Right lobe of liver (tissue), 6 donors: Measurements from ENCODE around the gene FBXO7. TPM values are rescaled to one million over a fixed set of nuclear protein-coding genes. Genes with fewer than 3 reads are reported as not detected.

Source experiments
- ATAC-seq, 4 donors: fragments of 200-7000 bp; cut with Tn5 transposase; one replicate each; pipeline ENCODE4 v1.9.1; 2020; ENCODE audit warnings: mild to moderate bottlenecking in 4 of 4, moderate library complexity in 4 of 4
- DNase-seq, 3 donors: peaks; one replicate each; pipeline ENCODE4 v3.0.0-alpha.2; 2020
- H3K27ac ChIP-seq, 3 donors: fragments of 200-600 bp; one replicate each; pipeline ENCODE4 v1.8.0; 2022
- H3K27me3 ChIP-seq, 2 donors: fragments of 200-600 bp; one replicate each; pipeline ENCODE4 v1.8.0; 2022
- H3K36me3 ChIP-seq, 4 donors: fragments of 200-600 bp; sonication (generic) in 1 of 4; one replicate each; pipeline versions ENCODE4 v1.5.1 to v1.8.0; 2017 to 2022; ENCODE audit warnings: control low read depth in 1 of 4
- H3K4me1 ChIP-seq, 4 donors: fragments of 200-600 bp; sonication (generic) in 1 of 4; one replicate each; pipeline versions ENCODE4 v1.5.1 to v1.8.0; 2017 to 2022; ENCODE audit warnings: control low read depth in 1 of 4
- H3K4me3 ChIP-seq, 3 donors: fragments of 200-600 bp; one replicate each; pipeline ENCODE4 v1.8.0; 2022
- H3K9me3 ChIP-seq, 4 donors: fragments of 200-600 bp; sonication (generic) in 1 of 4; one replicate each; pipeline versions ENCODE4 v1.5.1 to v1.8.0; 2017 to 2022; ENCODE audit warnings: control low read depth in 1 of 4
- POLR2A ChIP-seq: fragments of 450-650 bp; IDR thresholded peaks from one replicate; pipeline ENCODE4 v1.6.1; 2017; ENCODE audit warnings: antibody characterized with exemption, mild to moderate bottlenecking
- WGBS: methylation state at CpG from one replicate; pipeline ENCODE4 v1.1.6; 2018; ENCODE audit warnings: low coverage, low lambda C conversion rate; ENCODE audit not compliant: insufficient coverage; ENCODE audit errors: missing lambda C conversion rate; 5-methylcytosine and 5-hydroxymethylcytosine counted together
- intact Hi-C, 2 donors: fragments of 100-400 bp; cut with DNase I; formaldehyde crosslinking; loops; one replicate each; pipeline versions ENCODE4 v1.11.2 to v1.14.1; 2022
- total RNA-seq, 6 experiments: library from RNA; depleted of rRNA in 2 of 6; stranded (reverse); fragments of >200 nt in 2 of 6; fragmentation: NEBNext Ultra II Directional in 3 of 6; extraction: Animal tissue kit (Norgen Biotek cat#: 25700) in 3 of 6; gene quantifications; one replicate each; pipeline versions ENCODE4 v1.1.0 to v1.2.4, GENCODE V29; 2016 to 2023
- TF ChIP-seq, protein P1 (sequence below), 4 donors: fragments of 200-600 bp in 3 of 4; fragments of 450-650 bp in 1 of 4; IDR thresholded peaks; one replicate each; pipeline versions ENCODE4 v1.5.1 to v1.8.0; 2016 to 2022; ENCODE audit warnings: antibody characterized with exemption in 4 of 4, mild to moderate bottlenecking in 2 of 4
- donor health status: DM: no; HTN: yes; CAD: no.
- donor health status: DM: no; HTN: no; CAD: no.
- donor health status: DM: no; HTN: no; CAD: no.
- donor health status: DM: no; HTN: yes; CAD: no.
- donor health status: DM: no; HTN: yes; CAD: no.

Gene FBXO7
- total RNA-seq, 6 experiments from 2014 or later, result 37.7 to 100 (median 52.5) TPM

DNA sequence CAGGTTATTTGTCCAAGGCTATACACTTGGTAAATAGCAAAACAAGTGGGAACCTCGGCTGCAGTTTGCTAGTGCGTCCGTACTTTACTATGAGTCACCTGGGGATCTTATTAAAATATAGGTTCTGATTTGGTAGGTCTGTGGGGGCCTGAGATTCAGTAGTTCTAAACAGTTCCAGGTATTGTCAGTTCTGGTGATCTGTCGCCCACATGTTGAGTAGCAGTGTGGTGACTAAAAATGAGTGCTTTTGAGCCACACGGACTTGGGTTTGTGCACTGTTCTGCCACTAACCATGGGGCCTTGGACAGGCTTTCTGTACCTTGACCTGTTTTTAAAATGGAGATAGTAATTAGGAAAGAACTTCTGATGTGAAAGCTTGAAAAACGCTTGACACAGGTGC lies 15.7 kb downstream of the FBXO7 start:
- TF ChIP-seq POLR2A, result no peak
- TF ChIP-seq, protein P1, sequence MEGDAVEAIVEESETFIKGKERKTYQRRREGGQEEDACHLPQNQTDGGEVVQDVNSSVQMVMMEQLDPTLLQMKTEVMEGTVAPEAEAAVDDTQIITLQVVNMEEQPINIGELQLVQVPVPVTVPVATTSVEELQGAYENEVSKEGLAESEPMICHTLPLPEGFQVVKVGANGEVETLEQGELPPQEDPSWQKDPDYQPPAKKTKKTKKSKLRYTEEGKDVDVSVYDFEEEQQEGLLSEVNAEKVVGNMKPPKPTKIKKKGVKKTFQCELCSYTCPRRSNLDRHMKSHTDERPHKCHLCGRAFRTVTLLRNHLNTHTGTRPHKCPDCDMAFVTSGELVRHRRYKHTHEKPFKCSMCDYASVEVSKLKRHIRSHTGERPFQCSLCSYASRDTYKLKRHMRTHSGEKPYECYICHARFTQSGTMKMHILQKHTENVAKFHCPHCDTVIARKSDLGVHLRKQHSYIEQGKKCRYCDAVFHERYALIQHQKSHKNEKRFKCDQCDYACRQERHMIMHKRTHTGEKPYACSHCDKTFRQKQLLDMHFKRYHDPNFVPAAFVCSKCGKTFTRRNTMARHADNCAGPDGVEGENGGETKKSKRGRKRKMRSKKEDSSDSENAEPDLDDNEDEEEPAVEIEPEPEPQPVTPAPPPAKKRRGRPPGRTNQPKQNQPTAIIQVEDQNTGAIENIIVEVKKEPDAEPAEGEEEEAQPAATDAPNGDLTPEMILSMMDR (IDR thresholded peaks at IDR 0.05), result no peak
- no peak overlapping the region for H3K27ac ChIP-seq
- intact Hi-C loops, result no loop called here
- no peaks in the 10 kb centered on the region for H3K9me3 ChIP-seq
- no peaks in the 10 kb centered on the region for H3K27me3 ChIP-seq
- peaks cover 4 to 98% (median 28%) of the 10 kb centered on the region in 4 donors for H3K36me3 ChIP-seq
- DNase-seq (no peak), ATAC-seq (no peak)
- H3K4me3 ChIP-seq, result no peak overlapping the region
- H3K4me1 ChIP-seq, result peaks cover 0 to 13% (median 6%) of the 10 kb centered on the region in 4 donors
- WGBS, result 88% methylated on average over 6 of the region's 6 CpGs

DNA sequence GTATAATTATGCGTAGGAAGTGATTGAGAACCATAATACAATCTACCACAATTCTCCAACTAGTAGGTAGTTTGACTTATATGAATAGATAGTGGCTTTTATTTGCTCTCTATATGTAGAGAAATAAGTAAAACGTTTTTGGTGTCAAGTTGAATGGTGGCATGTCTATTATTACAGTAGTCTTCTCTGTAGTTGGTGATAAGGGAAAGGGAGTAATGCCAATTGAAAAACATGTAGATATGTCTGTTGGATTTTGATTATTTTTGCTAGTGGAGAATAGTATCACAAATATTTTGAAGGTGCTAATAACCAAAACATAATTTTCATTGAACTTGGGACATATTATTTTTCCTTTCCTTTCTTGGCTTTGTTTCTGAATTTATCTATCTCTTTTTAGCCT lies 17.5 kb downstream of the FBXO7 start:
- ATAC-seq (no peak), DNase-seq (no peak)
- no peak overlapping the region for H3K4me3 ChIP-seq
- intact Hi-C loops, result no loop called here
- TF ChIP-seq, protein P1 (IDR thresholded peaks at IDR 0.05), result no peak
- no peak for TF ChIP-seq POLR2A
- peaks cover 0 to 1% (median 0%) of the 10 kb centered on the region in 4 donors for H3K4me1 ChIP-seq
- WGBS, result 64% methylated on average over 2 of the region's 2 CpGs
- H3K27me3 ChIP-seq, result no peaks in the 10 kb centered on the region
- H3K9me3 ChIP-seq, result no peaks in the 10 kb centered on the region
- H3K36me3 ChIP-seq, result peaks cover 4 to 98% (median 31%) of the 10 kb centered on the region in 4 donors
- no peak overlapping the region for H3K27ac ChIP-seq

DNA sequence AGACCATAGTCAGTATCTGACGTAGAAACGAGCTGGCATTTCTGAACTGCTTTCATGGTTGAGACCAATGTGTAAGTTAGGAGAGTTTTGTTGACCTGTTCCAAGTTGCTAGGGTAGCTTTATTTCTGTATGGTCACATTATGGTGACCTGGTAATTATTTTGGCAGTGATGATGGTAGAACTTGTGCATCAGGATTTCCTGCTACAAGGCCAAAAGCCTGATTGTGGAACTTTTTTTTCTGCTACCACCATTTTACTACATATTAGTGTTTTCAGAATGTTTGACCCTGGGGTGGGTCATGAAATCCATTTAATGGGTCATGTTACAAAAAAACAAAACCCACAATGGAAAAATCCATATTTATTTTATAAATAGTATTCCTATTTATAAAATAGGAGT lies 18.9 kb downstream of the FBXO7 start:
- no peak for TF ChIP-seq POLR2A
- TF ChIP-seq, protein P1 (IDR thresholded peaks at IDR 0.05), result no peak
- no peaks in the 10 kb centered on the region for H3K9me3 ChIP-seq
- intact Hi-C loops, result no loop called here
- no peak overlapping the region for H3K4me3 ChIP-seq
- H3K4me1 ChIP-seq, result no peaks in the 10 kb centered on the region
- DNase-seq (no peak), ATAC-seq (no peak)
- no peak overlapping the region for H3K27ac ChIP-seq
- peaks cover 4 to 98% (median 35%) of the 10 kb centered on the region in 4 donors for H3K36me3 ChIP-seq
- WGBS, result 100% methylated on average over 2 of the region's 2 CpGs
- no peaks in the 10 kb centered on the region for H3K27me3 ChIP-seq

DNA sequence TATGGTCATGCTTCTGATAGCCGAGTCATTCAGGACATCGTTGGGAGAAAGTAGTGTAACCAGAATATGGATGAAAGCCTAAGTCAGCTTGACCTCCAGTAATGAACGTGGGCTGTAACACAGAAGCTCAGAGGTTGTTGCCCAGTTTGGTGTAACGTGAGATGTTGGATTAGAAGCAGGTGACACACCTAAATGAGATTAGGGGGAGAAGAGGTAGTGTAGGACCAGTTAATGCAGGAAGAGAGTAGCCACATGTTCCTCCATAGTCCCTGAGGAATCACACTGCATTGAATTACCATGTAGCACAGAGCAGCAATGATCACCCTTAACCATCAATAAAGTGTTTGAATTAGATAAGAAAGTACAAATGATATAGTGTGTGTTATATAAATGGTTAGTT lies 20.4 kb downstream of the FBXO7 start:
- intact Hi-C loops, result no loop called here
- WGBS, result 75% methylated on average over 4 of the region's 4 CpGs
- TF ChIP-seq, protein P1 (IDR thresholded peaks at IDR 0.05), result no peak
- no peak for TF ChIP-seq POLR2A
- Histone ChIP-seq H3K27me3 (no peaks in the 10 kb centered on the region), H3K36me3 (peaks cover 4 to 97% (median 32%) of the 10 kb centered on the region in 4 donors), H3K9me3 (no peaks in the 10 kb centered on the region), H3K27ac (no peak overlapping the region), H3K4me3 (no peak overlapping the region), H3K4me1 (no peaks in the 10 kb centered on the region)
- DNase-seq (no peak), ATAC-seq (no peak)

DNA sequence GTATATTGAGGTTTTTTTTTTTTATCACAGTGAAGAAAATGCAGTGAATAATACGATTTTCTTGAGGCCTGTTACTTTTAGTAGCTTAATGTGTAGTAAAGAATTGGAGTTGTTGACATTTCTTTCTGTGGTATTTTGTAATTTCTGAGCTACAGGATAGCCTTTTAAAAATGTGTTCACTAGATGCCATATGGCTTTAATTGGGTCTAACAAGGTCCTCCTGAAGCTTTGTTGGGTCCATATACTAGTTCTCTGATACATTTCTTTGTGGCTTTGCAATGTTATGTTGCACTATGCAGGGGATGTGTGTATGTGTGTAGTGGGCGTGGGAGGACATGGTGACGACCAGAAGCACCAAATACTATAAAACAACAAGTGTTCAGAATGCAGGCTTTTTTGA lies 25.1 kb downstream of the FBXO7 start:
- ATAC-seq, result no peak
- TF ChIP-seq POLR2A, result no peak
- TF ChIP-seq, protein P1 (IDR thresholded peaks at IDR 0.05), result no peak
- H3K4me3 ChIP-seq, result no peak overlapping the region
- H3K27me3 ChIP-seq, result no peaks in the 10 kb centered on the region
- H3K36me3 ChIP-seq, result peaks cover 1 to 51% (median 18%) of the 10 kb centered on the region in 4 donors
- intact Hi-C loops, result no loop called here
- H3K27ac ChIP-seq, result no peak overlapping the region
- H3K4me1 ChIP-seq, result peaks cover 0 to 5% (median 0%) of the 10 kb centered on the region in 4 donors
- DNase-seq, result no peak
- 86% methylated on average over 3 of the region's 3 CpGs for WGBS
- H3K9me3 ChIP-seq, result no peaks in the 10 kb centered on the region
